Measurements from ENCODE around the gene GARS1. TPM values are rescaled to one million over a fixed set of nuclear protein-coding genes. Genes with fewer than 3 reads are reported as not detected.

The GARS1 gene
- polyA plus RNA-seq, 3 donors, result 46.0 to 68.4 (median 48.6) TPM

DNA sequence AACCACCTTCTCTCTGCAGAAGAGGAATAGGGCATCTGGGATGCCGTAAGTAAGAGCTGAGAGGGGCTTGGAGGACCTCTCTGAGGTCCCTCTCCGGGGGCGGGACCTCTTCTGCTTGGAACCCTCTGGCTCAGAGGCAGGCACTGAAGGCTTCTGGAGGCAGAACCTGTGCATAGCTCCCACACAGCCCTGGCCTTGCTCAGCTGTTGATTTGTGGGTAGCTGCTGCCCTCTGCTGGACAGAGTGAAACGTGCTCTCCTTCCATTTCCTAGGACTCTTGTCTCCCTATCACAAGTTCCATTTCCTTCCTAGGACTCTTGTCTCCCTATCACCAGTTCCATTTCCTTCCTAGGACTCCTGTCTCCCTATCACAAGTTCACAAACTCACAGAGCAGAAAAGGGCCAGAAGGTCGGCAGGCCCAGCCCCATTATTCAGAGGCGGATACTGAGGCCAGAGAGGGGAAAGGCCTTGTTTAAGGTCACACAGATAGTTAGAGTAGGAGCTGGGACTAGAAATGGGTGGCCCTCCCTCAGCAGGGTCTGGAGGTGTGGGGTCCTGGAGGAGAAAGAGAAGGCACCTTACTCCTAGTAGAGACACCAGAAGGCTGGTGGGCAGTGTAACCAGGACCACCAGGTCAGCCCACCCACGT is 30.3 kb upstream of the GARS1 start:
- Histone ChIP-seq H3K9ac (ENCODE audit: insufficient read depth, low read length, poor library complexity, severe bottlenecking) (no peak overlapping the region), H3K79me2 (ENCODE audit: insufficient read depth, low read length) (no peaks in the 10 kb centered on the region), H4K20me1 (ENCODE audit: insufficient read depth, low read length) (peaks cover 12% of the 10 kb centered on the region), H3K4me1 (ENCODE audit: control insufficient read depth in 1 of 2, insufficient read depth in 2 of 2, low read length in 2 of 2) (no peaks in the 10 kb centered on the region), H3K27me3 (ENCODE audit: control insufficient read depth in 2 of 2, insufficient read depth in 2 of 2, low read length in 2 of 2) (no peaks in the 10 kb centered on the region), H3K27ac (ENCODE audit: low read depth in 1 of 2, low read length in 2 of 2) (peak overlapping the region in 1 of 2 donors; percentile 59), H3K9me3 (replicated peaks in 1 of 2; ENCODE audit: control insufficient read depth in 1 of 2, insufficient read depth in 1 of 2, low read length in 2 of 2) (no peaks in the 10 kb centered on the region), H3K4me2 (replicated peaks; ENCODE audit: extremely low read depth, low read length, poor library complexity, severe bottlenecking) (no peak overlapping the region), H2AFZ (ENCODE audit: insufficient read depth, low read depth, low read length, poor library complexity, severe bottlenecking) (no peak overlapping the region), H3K36me3 (replicated peaks in 1 of 2; ENCODE audit: control insufficient read depth in 1 of 2, insufficient read depth in 2 of 2, low read length in 2 of 2) (peaks cover 65 to 100% of the 10 kb centered on the region in 2 donors), H3K4me3 (replicated peaks in 1 of 3; ENCODE audit: low read depth in 2 of 3, low read length in 3 of 3) (no peak overlapping the region)
- Mint-ChIP-seq H3K4me3 (no peak overlapping the region), H3K9me3 (peaks cover 0 to 2% (median 0%) of the 10 kb centered on the region in 7 donors), H3K27me3 (ENCODE audit: low read depth in 3 of 3) (no peaks in the 10 kb centered on the region), H3K36me3 (peaks cover 81 to 84% of the 10 kb centered on the region in 2 donors), H3K4me1 (no peaks in the 10 kb centered on the region), H3K27ac (peak overlapping the region in 6 of 7 donors; percentile 3 to 80 (median 67))
- peak; percentile 58 to 72 (median 64) for DNase-seq
- intact Hi-C loops (cut with micrococcal nuclease), result loop anchor here (2.0 to 5.0 kb wide), 2 partner anchors 52 to 54 kb away; no protein-coding TSS in a partner anchor
- WGBS (ENCODE audit: insufficient coverage), result 47% methylated on average over 5 of the region's 7 CpGs
- TF ChIP-seq, protein P1, sequence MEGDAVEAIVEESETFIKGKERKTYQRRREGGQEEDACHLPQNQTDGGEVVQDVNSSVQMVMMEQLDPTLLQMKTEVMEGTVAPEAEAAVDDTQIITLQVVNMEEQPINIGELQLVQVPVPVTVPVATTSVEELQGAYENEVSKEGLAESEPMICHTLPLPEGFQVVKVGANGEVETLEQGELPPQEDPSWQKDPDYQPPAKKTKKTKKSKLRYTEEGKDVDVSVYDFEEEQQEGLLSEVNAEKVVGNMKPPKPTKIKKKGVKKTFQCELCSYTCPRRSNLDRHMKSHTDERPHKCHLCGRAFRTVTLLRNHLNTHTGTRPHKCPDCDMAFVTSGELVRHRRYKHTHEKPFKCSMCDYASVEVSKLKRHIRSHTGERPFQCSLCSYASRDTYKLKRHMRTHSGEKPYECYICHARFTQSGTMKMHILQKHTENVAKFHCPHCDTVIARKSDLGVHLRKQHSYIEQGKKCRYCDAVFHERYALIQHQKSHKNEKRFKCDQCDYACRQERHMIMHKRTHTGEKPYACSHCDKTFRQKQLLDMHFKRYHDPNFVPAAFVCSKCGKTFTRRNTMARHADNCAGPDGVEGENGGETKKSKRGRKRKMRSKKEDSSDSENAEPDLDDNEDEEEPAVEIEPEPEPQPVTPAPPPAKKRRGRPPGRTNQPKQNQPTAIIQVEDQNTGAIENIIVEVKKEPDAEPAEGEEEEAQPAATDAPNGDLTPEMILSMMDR (IDR thresholded peaks at IDR 0.05), result peak; percentile 79

DNA sequence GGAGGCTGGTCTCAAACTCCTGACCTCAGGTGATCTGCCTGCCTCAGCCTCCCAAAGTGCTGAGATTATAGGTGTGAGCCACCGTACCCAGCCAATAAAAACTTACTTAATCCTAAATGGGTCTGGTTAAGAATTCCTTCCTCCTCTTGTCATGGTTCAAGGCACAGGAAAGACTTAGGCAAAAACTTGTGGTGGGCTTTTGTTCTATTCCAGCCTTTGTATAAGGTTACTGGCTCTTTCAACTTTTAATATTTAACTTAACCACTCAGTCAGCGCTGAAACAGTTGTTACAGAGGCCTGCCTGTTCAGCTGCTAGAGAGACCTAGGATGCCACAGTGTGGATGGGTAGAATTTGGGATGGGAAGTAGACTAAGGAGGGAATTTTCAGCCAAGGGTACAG is 28.1 kb upstream of the GARS1 start:
- no peaks in the 10 kb centered on the region for H3K4me1 ChIP-seq (ENCODE audit: control insufficient read depth in 1 of 2, insufficient read depth in 2 of 2, low read length in 2 of 2)
- no peaks in the 10 kb centered on the region for H3K27me3 ChIP-seq (ENCODE audit: control insufficient read depth in 2 of 2, insufficient read depth in 2 of 2, low read length in 2 of 2)
- no CpG with 5 or more reads among the region's 2 CpGs for WGBS (ENCODE audit: insufficient coverage)
- Mint-ChIP-seq H3K4me1 (no peaks in the 10 kb centered on the region), H3K36me3 (peaks cover 85 to 92% of the 10 kb centered on the region in 2 donors), H3K4me3 (peak overlapping the region in 1 of 2 donors; percentile 47), H3K27me3 (ENCODE audit: low read depth in 3 of 3) (no peaks in the 10 kb centered on the region), H3K9me3 (peaks cover 4 to 8% (median 6%) of the 10 kb centered on the region in 7 donors), H3K27ac (no peak overlapping the region)
- no peak overlapping the region for H3K4me3 ChIP-seq (replicated peaks in 1 of 3; ENCODE audit: low read depth in 2 of 3, low read length in 3 of 3)
- no peak for DNase-seq
- TF ChIP-seq, protein P1 (IDR thresholded peaks at IDR 0.05), result no peak
- H3K36me3 ChIP-seq (replicated peaks in 1 of 2; ENCODE audit: control insufficient read depth in 1 of 2, insufficient read depth in 2 of 2, low read length in 2 of 2), result peaks cover 69 to 93% of the 10 kb centered on the region in 2 donors
- H2AFZ ChIP-seq (ENCODE audit: insufficient read depth, low read depth, low read length, poor library complexity, severe bottlenecking), result no peak overlapping the region
- H3K27ac ChIP-seq (ENCODE audit: low read depth in 1 of 2, low read length in 2 of 2), result no peak overlapping the region
- H3K79me2 ChIP-seq (ENCODE audit: insufficient read depth, low read length), result no peaks in the 10 kb centered on the region
- intact Hi-C loops (cut with micrococcal nuclease), result no loop called here
- no peak overlapping the region for H3K4me2 ChIP-seq (replicated peaks; ENCODE audit: extremely low read depth, low read length, poor library complexity, severe bottlenecking)
- peaks cover 0 to 4% of the 10 kb centered on the region in 2 donors for H3K9me3 ChIP-seq (replicated peaks in 1 of 2; ENCODE audit: control insufficient read depth in 1 of 2, insufficient read depth in 1 of 2, low read length in 2 of 2)
- peaks cover 11% of the 10 kb centered on the region for H4K20me1 ChIP-seq (ENCODE audit: insufficient read depth, low read length)
- H3K9ac ChIP-seq (ENCODE audit: insufficient read depth, low read length, poor library complexity, severe bottlenecking), result no peak overlapping the region

Data from CD14-positive monocyte (primary cell).